ENCODE measurements around the gene TMEM269.

GRCh38 chr1:42773420-42773819 is 11.4 kb upstream of the TMEM269 start:
- no peak for TF ChIP-seq POLR2A (IDR thresholded peaks at IDR 0.05; ENCODE audit: low read depth, low read length)
- no peak for TF ChIP-seq POLR2AphosphoS5 (IDR thresholded peaks at IDR 0.05; ENCODE audit: low read depth, low read length)
- TF ChIP-seq TAF1 (IDR thresholded peaks at IDR 0.05; ENCODE audit: low read depth, low read length) = no peak
